Measurements from ENCODE around the gene SYNDIG1L. TPM values are rescaled to one million over a fixed set of nuclear protein-coding genes. Genes with fewer than 3 reads are reported as not detected.

SYNDIG1L gene
- total and polyA plus RNA-seq, 4 donors = 0.08 TPM; not detected in 3

DNA sequence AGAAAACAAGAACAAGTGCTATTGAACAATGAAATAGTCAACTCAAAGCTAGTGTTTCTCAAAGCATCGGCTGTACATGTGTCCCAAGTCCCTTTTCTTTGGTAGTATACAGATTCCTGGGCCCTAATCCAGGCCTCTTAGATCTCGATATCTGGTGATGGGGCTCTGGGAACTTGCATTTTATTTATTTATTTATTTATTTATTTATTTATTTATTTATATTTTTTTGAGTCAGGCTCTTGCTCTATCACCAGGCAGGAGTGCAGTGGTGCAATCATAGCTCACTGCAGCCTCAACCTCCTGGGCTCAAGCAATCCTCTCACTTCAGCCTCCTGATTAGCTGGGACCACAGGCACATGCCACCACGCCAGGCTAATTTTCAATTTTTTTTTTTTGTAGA lies 17.1 kb downstream of the SYNDIG1L start:
- H3K4me1 ChIP-seq (ENCODE audit: control insufficient read depth in 4 of 4, insufficient read depth in 4 of 4, low read length in 3 of 4) = no peaks in the 10 kb centered on the region
- TF ChIP-seq TAF1 (conservative IDR thresholded peaks at IDR 0.05) (no peak), RXRA (IDR thresholded peaks at IDR 0.05) (no peak), JUND (IDR thresholded peaks at IDR 0.05) (no peak), EGR1 (IDR thresholded peaks at IDR 0.05; ENCODE audit: low read depth in 2 of 2) (no peak), GABPA (IDR thresholded peaks at IDR 0.05 in 1 of 2, conservative IDR thresholded peaks at IDR 0.05 in 1 of 2) (no peak), FOXA2 (IDR thresholded peaks at IDR 0.05) (no peak), HNF4G (IDR thresholded peaks at IDR 0.05) (no peak), SP1 (IDR thresholded peaks at IDR 0.05) (no peak), NR2F2 (IDR thresholded peaks at IDR 0.05) (no peak), FOXA1 (IDR thresholded peaks at IDR 0.05) (no peak)
- TF ChIP-seq, protein P1, sequence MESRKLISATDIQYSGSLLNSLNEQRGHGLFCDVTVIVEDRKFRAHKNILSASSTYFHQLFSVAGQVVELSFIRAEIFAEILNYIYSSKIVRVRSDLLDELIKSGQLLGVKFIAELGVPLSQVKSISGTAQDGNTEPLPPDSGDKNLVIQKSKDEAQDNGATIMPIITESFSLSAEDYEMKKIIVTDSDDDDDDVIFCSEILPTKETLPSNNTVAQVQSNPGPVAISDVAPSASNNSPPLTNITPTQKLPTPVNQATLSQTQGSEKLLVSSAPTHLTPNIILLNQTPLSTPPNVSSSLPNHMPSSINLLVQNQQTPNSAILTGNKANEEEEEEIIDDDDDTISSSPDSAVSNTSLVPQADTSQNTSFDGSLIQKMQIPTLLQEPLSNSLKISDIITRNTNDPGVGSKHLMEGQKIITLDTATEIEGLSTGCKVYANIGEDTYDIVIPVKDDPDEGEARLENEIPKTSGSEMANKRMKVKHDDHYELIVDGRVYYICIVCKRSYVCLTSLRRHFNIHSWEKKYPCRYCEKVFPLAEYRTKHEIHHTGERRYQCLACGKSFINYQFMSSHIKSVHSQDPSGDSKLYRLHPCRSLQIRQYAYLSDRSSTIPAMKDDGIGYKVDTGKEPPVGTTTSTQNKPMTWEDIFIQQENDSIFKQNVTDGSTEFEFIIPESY (IDR thresholded peaks at IDR 0.05) = no peak
- TF ChIP-seq, protein P2, sequence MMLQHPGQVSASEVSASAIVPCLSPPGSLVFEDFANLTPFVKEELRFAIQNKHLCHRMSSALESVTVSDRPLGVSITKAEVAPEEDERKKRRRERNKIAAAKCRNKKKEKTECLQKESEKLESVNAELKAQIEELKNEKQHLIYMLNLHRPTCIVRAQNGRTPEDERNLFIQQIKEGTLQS (IDR thresholded peaks at IDR 0.05) = no peak
- TF ChIP-seq, protein P3, sequence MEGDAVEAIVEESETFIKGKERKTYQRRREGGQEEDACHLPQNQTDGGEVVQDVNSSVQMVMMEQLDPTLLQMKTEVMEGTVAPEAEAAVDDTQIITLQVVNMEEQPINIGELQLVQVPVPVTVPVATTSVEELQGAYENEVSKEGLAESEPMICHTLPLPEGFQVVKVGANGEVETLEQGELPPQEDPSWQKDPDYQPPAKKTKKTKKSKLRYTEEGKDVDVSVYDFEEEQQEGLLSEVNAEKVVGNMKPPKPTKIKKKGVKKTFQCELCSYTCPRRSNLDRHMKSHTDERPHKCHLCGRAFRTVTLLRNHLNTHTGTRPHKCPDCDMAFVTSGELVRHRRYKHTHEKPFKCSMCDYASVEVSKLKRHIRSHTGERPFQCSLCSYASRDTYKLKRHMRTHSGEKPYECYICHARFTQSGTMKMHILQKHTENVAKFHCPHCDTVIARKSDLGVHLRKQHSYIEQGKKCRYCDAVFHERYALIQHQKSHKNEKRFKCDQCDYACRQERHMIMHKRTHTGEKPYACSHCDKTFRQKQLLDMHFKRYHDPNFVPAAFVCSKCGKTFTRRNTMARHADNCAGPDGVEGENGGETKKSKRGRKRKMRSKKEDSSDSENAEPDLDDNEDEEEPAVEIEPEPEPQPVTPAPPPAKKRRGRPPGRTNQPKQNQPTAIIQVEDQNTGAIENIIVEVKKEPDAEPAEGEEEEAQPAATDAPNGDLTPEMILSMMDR (IDR thresholded peaks at IDR 0.05; ENCODE audit: low read depth, low read length, missing input control) = no peak
- TF ChIP-seq, protein P4, sequence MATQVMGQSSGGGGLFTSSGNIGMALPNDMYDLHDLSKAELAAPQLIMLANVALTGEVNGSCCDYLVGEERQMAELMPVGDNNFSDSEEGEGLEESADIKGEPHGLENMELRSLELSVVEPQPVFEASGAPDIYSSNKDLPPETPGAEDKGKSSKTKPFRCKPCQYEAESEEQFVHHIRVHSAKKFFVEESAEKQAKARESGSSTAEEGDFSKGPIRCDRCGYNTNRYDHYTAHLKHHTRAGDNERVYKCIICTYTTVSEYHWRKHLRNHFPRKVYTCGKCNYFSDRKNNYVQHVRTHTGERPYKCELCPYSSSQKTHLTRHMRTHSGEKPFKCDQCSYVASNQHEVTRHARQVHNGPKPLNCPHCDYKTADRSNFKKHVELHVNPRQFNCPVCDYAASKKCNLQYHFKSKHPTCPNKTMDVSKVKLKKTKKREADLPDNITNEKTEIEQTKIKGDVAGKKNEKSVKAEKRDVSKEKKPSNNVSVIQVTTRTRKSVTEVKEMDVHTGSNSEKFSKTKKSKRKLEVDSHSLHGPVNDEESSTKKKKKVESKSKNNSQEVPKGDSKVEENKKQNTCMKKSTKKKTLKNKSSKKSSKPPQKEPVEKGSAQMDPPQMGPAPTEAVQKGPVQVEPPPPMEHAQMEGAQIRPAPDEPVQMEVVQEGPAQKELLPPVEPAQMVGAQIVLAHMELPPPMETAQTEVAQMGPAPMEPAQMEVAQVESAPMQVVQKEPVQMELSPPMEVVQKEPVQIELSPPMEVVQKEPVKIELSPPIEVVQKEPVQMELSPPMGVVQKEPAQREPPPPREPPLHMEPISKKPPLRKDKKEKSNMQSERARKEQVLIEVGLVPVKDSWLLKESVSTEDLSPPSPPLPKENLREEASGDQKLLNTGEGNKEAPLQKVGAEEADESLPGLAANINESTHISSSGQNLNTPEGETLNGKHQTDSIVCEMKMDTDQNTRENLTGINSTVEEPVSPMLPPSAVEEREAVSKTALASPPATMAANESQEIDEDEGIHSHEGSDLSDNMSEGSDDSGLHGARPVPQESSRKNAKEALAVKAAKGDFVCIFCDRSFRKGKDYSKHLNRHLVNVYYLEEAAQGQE (IDR thresholded peaks at IDR 0.05) = no peak
- TF ChIP-seq, protein P5, sequence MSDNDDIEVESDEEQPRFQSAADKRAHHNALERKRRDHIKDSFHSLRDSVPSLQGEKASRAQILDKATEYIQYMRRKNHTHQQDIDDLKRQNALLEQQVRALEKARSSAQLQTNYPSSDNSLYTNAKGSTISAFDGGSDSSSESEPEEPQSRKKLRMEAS (IDR thresholded peaks at IDR 0.05) = no peak
- no peaks in the 10 kb centered on the region for H3K9me3 ChIP-seq (ENCODE audit: control insufficient read depth in 4 of 4, low read length in 3 of 4)
- H3K27me3 ChIP-seq (ENCODE audit: control insufficient read depth in 4 of 4, insufficient read depth in 4 of 4, low read length in 3 of 4) = no peaks in the 10 kb centered on the region
- WGBS = 92% methylated on average over 3 of the region's 3 CpGs
- no peak overlapping the region for H3K4me3 ChIP-seq (ENCODE audit: low read depth in 1 of 3, low read length in 3 of 3)
- H3K36me3 ChIP-seq (ENCODE audit: control insufficient read depth in 4 of 4, insufficient read depth in 3 of 4, low read depth in 1 of 4, low read length in 3 of 4) = no peaks in the 10 kb centered on the region
- no peak for DNase-seq (ENCODE audit: low spot score)
- H3K9ac ChIP-seq (ENCODE audit: low read depth in 1 of 2, low read length in 2 of 2) = no peak overlapping the region
- H3K27ac ChIP-seq (ENCODE audit: low read depth in 1 of 2, low read length in 2 of 2) = no peak overlapping the region

DNA sequence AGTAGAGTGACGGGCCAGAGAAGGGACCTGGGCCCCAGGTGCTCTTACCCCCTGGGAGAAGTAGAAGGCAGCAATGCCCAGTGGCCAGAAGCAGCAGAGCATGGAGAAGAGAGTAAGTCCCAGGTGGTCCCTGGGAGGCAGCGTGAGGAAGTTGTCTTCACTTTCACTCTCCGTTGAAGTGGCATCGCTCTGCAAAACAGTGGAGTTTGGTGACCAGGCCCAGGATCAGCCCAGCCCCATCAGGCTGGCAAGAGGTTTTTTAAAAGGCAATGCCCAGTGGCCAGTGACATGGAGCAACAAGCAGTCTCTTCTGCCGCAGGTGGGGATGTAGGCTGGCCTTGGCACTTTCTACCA lies 18.2 kb downstream of the SYNDIG1L start:
- no peak for DNase-seq (ENCODE audit: low spot score)
- no peaks in the 10 kb centered on the region for H3K36me3 ChIP-seq (ENCODE audit: control insufficient read depth in 4 of 4, insufficient read depth in 3 of 4, low read depth in 1 of 4, low read length in 3 of 4)
- H3K4me3 ChIP-seq (ENCODE audit: low read depth in 1 of 3, low read length in 3 of 3) = no peak overlapping the region
- no peak overlapping the region for H3K9ac ChIP-seq (ENCODE audit: low read depth in 1 of 2, low read length in 2 of 2)
- no peaks in the 10 kb centered on the region for H3K27me3 ChIP-seq (ENCODE audit: control insufficient read depth in 4 of 4, insufficient read depth in 4 of 4, low read length in 3 of 4)
- H3K27ac ChIP-seq (ENCODE audit: low read depth in 1 of 2, low read length in 2 of 2) = no peak overlapping the region
- TF ChIP-seq EGR1 (IDR thresholded peaks at IDR 0.05; ENCODE audit: low read depth in 2 of 2) (no peak), RXRA (IDR thresholded peaks at IDR 0.05) (no peak), FOXA2 (IDR thresholded peaks at IDR 0.05) (no peak), TAF1 (conservative IDR thresholded peaks at IDR 0.05) (no peak), SP1 (IDR thresholded peaks at IDR 0.05) (no peak), HNF4G (IDR thresholded peaks at IDR 0.05) (no peak), FOXA1 (IDR thresholded peaks at IDR 0.05) (no peak), RAD21 (IDR thresholded peaks at IDR 0.05) (no peak), JUND (IDR thresholded peaks at IDR 0.05) (no peak), NR2F2 (IDR thresholded peaks at IDR 0.05) (no peak), GABPA (IDR thresholded peaks at IDR 0.05 in 1 of 2, conservative IDR thresholded peaks at IDR 0.05 in 1 of 2) (no peak), YY1 (IDR thresholded peaks at IDR 0.05) (no peak)
- TF ChIP-seq, protein P1 (IDR thresholded peaks at IDR 0.05) = no peak
- TF ChIP-seq, protein P4 (IDR thresholded peaks at IDR 0.05) = no peak
- WGBS = 95% methylated on average over 5 of the region's 5 CpGs
- no peaks in the 10 kb centered on the region for H3K4me1 ChIP-seq (ENCODE audit: control insufficient read depth in 4 of 4, insufficient read depth in 4 of 4, low read length in 3 of 4)
- no peaks in the 10 kb centered on the region for H3K9me3 ChIP-seq (ENCODE audit: control insufficient read depth in 4 of 4, low read length in 3 of 4)
